ENCODE measurements around the gene CIAPIN1. TPM values are rescaled to one million over a fixed set of nuclear protein-coding genes. Genes with fewer than 3 reads are reported as not detected.

Gene CIAPIN1
- total RNA-seq, 2 experiments from 2014 or later, result 29.5 to 31.0 TPM

DNA sequence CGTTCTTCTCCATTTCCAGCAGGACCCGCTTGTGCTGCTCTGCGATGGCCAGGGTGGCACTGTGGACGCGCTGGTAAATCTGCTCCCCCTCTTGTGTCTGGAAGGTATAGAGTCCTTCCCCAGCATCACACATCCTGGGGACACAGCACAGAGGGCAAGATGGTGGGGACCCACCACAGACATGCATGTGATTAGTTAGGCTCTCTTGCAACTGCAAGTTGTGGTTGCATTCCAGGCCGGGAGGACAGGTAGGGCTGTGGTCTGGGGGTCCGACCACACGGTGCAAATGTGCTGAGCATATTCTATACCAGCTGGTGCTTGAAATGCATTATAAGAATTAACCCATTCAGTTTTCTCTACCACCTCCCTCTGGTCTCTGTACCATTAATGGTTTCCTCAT is 26.7 kb upstream of the CIAPIN1 start:
- Mint-ChIP-seq H3K4me3 (no peak overlapping the region), H3K27ac (no peak overlapping the region), H3K27me3 (ENCODE audit: low read depth) (no peaks in the 10 kb centered on the region), H3K4me1 (ENCODE audit: low read depth) (peaks cover 19% of the 10 kb centered on the region), H3K9me3 (no peaks in the 10 kb centered on the region), H3K36me3 (ENCODE audit: low read depth) (peaks cover 8% of the 10 kb centered on the region)
- CTCF ChIA-PET, result interaction anchor here (0.6 to 6.0 kb wide), 5 partner anchors 10 to 389 kb away, joined by 3 to 71 read pairs (median 5); partner anchors contain the start of gene POLR2C
- intact Hi-C loops (cut with micrococcal nuclease), result loop anchor here (2.0 kb wide), 2 partner anchors 27 to 117 kb away; no protein-coding TSS in a partner anchor
- no peak for DNase-seq

- Mint-ChIP-seq H3K4me1 (ENCODE audit: low read depth) (peaks cover 16% of the 10 kb centered on the region), H3K9me3 (no peaks in the 10 kb centered on the region), H3K4me3 (no peak overlapping the region), H3K27ac (no peak overlapping the region), H3K36me3 (ENCODE audit: low read depth) (peaks cover 10% of the 10 kb centered on the region), H3K27me3 (ENCODE audit: low read depth) (no peaks in the 10 kb centered on the region)
- CTCF ChIA-PET, result interaction anchor here (0.5 to 6.0 kb wide), 4 partner anchors 11 to 389 kb away, joined by 3 to 71 read pairs (median 20); partner anchors contain the start of gene POLR2C
- no peak for DNase-seq
- intact Hi-C loops (cut with micrococcal nuclease), result no loop called here
Observed at GRCh38 chr16:57473176-57473840, 26.1 kb upstream of the CIAPIN1 start.

- DNase-seq, result no peak
- no peaks in the 10 kb centered on the region for H3K9me3 Mint-ChIP-seq
- CTCF ChIA-PET, result interaction anchor here (5.6 to 6.0 kb wide), 2 partner anchors 10 to 46 kb away, joined by 37 to 71 read pairs; partner anchors contain the start of gene POLR2C
- H3K27ac Mint-ChIP-seq, result no peak overlapping the region
- H3K4me3 Mint-ChIP-seq, result no peak overlapping the region
- peaks cover 16% of the 10 kb centered on the region for H3K4me1 Mint-ChIP-seq (ENCODE audit: low read depth)
- intact Hi-C loops (cut with micrococcal nuclease), result no loop called here
- peaks cover 12% of the 10 kb centered on the region for H3K36me3 Mint-ChIP-seq (ENCODE audit: low read depth)
- no peaks in the 10 kb centered on the region for H3K27me3 Mint-ChIP-seq (ENCODE audit: low read depth)
Observed at GRCh38 chr16:57472665-57473060, 25.5 kb upstream of the CIAPIN1 start.

DNA sequence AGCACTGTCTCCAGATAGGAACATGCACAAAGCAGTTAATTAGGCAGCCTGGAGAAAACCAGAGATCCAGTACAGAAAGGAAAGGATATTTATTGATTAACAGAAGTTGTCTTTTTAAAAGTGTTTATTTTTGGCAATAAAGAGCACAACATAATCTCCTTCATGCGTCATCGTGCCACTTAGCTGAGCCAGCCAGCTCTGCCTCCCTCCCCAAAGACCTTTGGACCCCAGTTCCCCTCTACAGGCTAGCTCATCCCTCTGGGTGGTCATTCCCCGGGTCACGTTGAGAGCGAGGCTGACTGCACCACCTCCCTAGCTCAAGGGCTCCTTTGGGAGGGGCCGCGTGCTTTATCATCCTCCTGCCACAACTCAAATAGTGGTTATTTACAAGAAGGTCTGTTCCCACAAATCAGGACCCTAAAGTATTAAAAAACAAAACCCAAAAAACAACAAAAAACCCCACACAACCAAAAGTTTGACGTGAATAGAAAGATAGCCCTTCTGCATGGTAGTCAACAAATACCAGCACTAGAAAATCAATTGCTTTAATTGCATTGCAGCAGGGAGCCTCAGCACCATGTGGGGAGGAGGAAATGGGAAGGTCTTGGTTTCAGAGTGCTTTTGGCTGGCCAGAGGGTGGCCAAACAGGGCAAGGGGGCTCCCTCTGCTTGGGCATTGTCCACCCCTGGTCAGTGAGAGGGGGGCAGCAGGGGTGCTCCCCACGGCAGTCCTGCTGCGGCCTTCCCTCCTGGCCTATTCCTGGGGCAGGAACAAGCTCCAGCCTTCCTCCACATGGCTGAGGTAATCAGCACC is 24.9 kb upstream of the CIAPIN1 start:
- no peaks in the 10 kb centered on the region for H3K9me3 Mint-ChIP-seq
- intact Hi-C loops (cut with micrococcal nuclease), result no loop called here
- H3K4me1 Mint-ChIP-seq (ENCODE audit: low read depth), result peaks cover 16% of the 10 kb centered on the region
- no peaks in the 10 kb centered on the region for H3K27me3 Mint-ChIP-seq (ENCODE audit: low read depth)
- CTCF ChIA-PET, result interaction anchor here (1.1 to 6.0 kb wide), 3 partner anchors 10 to 53 kb away, joined by 3 to 71 read pairs (median 37); partner anchors contain the start of gene POLR2C
- no peak overlapping the region for H3K4me3 Mint-ChIP-seq
- DNase-seq, result no peak
- H3K36me3 Mint-ChIP-seq (ENCODE audit: low read depth), result peaks cover 12% of the 10 kb centered on the region
- peak overlapping the region; percentile 56 for H3K27ac Mint-ChIP-seq

GRCh38 chr16:57471209-57471608 is 24.0 kb upstream of the CIAPIN1 start:
- H3K4me3 Mint-ChIP-seq, result no peak overlapping the region
- H3K36me3 Mint-ChIP-seq (ENCODE audit: low read depth), result peaks cover 14% of the 10 kb centered on the region
- peaks cover 12% of the 10 kb centered on the region for H3K4me1 Mint-ChIP-seq (ENCODE audit: low read depth)
- intact Hi-C loops (cut with micrococcal nuclease), result no loop called here
- CTCF ChIA-PET, result interaction anchor here (0.8 to 5.6 kb wide), 3 partner anchors 9 to 52 kb away, joined by 3 to 37 read pairs (median 3); partner anchors contain the start of gene POLR2C
- no peak overlapping the region for H3K27ac Mint-ChIP-seq
- H3K9me3 Mint-ChIP-seq, result no peaks in the 10 kb centered on the region
- no peak for DNase-seq
- H3K27me3 Mint-ChIP-seq (ENCODE audit: low read depth), result no peaks in the 10 kb centered on the region

GRCh38 chr16:57470711-57471110 is 23.5 kb upstream of the CIAPIN1 start:
- Mint-ChIP-seq H3K4me3 (no peak overlapping the region), H3K27me3 (ENCODE audit: low read depth) (no peaks in the 10 kb centered on the region), H3K4me1 (ENCODE audit: low read depth) (peaks cover 12% of the 10 kb centered on the region), H3K36me3 (ENCODE audit: low read depth) (peaks cover 15% of the 10 kb centered on the region), H3K9me3 (no peaks in the 10 kb centered on the region), H3K27ac (no peak overlapping the region)
- CTCF ChIA-PET, result interaction anchor here (0.8 kb wide), 1 partner anchor 49 kb away, joined by 3 read pairs; no protein-coding TSS in a partner anchor
- intact Hi-C loops (cut with micrococcal nuclease), result no loop called here
- DNase-seq, result no peak

- intact Hi-C loops (cut with micrococcal nuclease), result loop anchor here (10.0 kb wide), 1 partner anchor 535 kb away; the partner anchor contains the start of genes USB1 and ZNF319
- Mint-ChIP-seq H3K27me3 (ENCODE audit: low read depth) (no peaks in the 10 kb centered on the region), H3K9me3 (no peaks in the 10 kb centered on the region), H3K36me3 (ENCODE audit: low read depth) (peaks cover 17% of the 10 kb centered on the region), H3K4me3 (no peak overlapping the region), H3K4me1 (ENCODE audit: low read depth) (peaks cover 10% of the 10 kb centered on the region), H3K27ac (no peak overlapping the region)
- DNase-seq, result no peak
- CTCF ChIA-PET, result no interaction called here
Observed at GRCh38 chr16:57469917-57470470, 22.8 kb upstream of the CIAPIN1 start.

- H3K27ac Mint-ChIP-seq, result no peak overlapping the region
Observed at GRCh38 chr16:57469046-57469445, 21.9 kb upstream of the CIAPIN1 start.

DNA sequence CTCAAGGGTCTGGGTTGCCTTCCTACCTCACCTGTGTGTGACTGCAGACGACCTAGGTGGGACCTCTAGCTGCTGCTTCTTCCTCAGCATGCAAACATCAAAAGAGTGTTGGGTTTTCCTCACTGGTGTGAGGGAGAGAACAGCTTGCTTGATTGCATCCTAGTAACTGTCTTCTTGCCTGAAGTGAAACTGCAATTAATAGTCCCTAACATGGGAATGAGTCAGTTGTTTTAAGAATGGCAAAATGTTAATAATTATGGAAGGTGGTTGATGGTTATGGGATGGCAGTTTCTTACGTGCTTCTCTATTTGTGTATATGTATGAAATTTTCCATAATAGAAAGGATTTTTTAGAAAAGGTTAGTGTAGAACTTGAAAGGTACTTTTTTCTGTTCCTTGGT is 21.2 kb upstream of the CIAPIN1 start:
- Mint-ChIP-seq H3K36me3 (ENCODE audit: low read depth) (peaks cover 23% of the 10 kb centered on the region), H3K9me3 (no peaks in the 10 kb centered on the region), H3K27ac (no peak overlapping the region), H3K4me1 (ENCODE audit: low read depth) (peaks cover 25% of the 10 kb centered on the region), H3K4me3 (no peak overlapping the region), H3K27me3 (ENCODE audit: low read depth) (no peaks in the 10 kb centered on the region)
- CTCF ChIA-PET, result interaction anchor here (0.6 to 0.7 kb wide), 2 partner anchors 8 to 64 kb away, joined by 3 to 6 read pairs; no protein-coding TSS in a partner anchor
- intact Hi-C loops (cut with micrococcal nuclease), result loop anchor here (10.0 kb wide), 1 partner anchor 536 kb away; the partner anchor contains the start of genes USB1 and ZNF319
- no peak for DNase-seq

More at GRCh38 chr16:57469046-57469445, 21.9 kb upstream of the CIAPIN1 start:
- Mint-ChIP-seq H3K4me1 (ENCODE audit: low read depth) (peaks cover 18% of the 10 kb centered on the region), H3K27me3 (ENCODE audit: low read depth) (no peaks in the 10 kb centered on the region), H3K4me3 (no peak overlapping the region), H3K9me3 (no peaks in the 10 kb centered on the region), H3K36me3 (ENCODE audit: low read depth) (peaks cover 21% of the 10 kb centered on the region)
- CTCF ChIA-PET, result no interaction called here
- no peak for DNase-seq
- intact Hi-C loops (cut with micrococcal nuclease), result loop anchor here (10.0 kb wide), 1 partner anchor 536 kb away; the partner anchor contains the start of genes USB1 and ZNF319

DNA sequence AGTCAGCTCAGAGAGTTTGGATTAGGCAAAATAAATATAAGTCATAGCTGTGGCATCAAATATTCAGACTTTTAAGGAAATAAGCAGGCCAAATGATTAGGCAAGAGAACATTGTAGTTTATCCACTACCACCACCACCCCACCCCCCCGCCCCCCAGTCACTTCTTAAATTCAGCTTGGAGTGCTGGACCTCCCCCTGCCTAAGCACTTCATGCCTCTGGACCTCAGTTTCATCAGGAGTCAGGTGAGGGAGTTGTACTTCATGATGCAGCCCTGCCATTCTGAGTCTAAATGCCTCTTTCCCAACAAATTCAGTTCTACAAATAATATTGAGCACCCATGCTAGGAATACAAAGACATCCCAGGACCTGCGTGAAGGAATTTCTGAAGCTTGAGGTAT is 17.3 kb upstream of the CIAPIN1 start:
- CTCF ChIA-PET, result interaction anchor here (1.0 to 7.8 kb wide), 5 partner anchors 9 to 57 kb away, joined by 3 to 63 read pairs (median 4); partner anchors contain the start of genes CIAPIN1 and COQ9
- no peak for DNase-seq
- no peak overlapping the region for H3K4me3 Mint-ChIP-seq
- no peak overlapping the region for H3K27ac Mint-ChIP-seq
- peaks cover 30% of the 10 kb centered on the region for H3K4me1 Mint-ChIP-seq (ENCODE audit: low read depth)
- peaks cover 16% of the 10 kb centered on the region for H3K36me3 Mint-ChIP-seq (ENCODE audit: low read depth)
- H3K27me3 Mint-ChIP-seq (ENCODE audit: low read depth), result no peaks in the 10 kb centered on the region
- no peaks in the 10 kb centered on the region for H3K9me3 Mint-ChIP-seq
- intact Hi-C loops (cut with micrococcal nuclease), result loop anchor here (5.0 to 10.0 kb wide), 2 partner anchors 273 to 540 kb away; partner anchors contain the start of genes KATNB1, USB1 and ZNF319

GRCh38 chr16:57462978-57463362 is 15.8 kb upstream of the CIAPIN1 start:
- intact Hi-C loops (cut with micrococcal nuclease), result loop anchor here (1.0 to 10.0 kb wide), 7 partner anchors 16 to 542 kb away; partner anchors contain the start of genes CIAPIN1, COQ9, DOK4 and KATNB1
- Mint-ChIP-seq H3K36me3 (ENCODE audit: low read depth) (peaks cover 12% of the 10 kb centered on the region), H3K9me3 (no peaks in the 10 kb centered on the region), H3K27ac (peak overlapping the region; percentile 99), H3K27me3 (ENCODE audit: low read depth) (no peaks in the 10 kb centered on the region), H3K4me1 (ENCODE audit: low read depth) (peaks cover 30% of the 10 kb centered on the region), H3K4me3 (peak overlapping the region; percentile 100)
- CTCF ChIA-PET, result interaction anchor here (0.7 to 7.8 kb wide), 13 partner anchors 11 to 329 kb away, joined by 3 to 63 read pairs (median 4); partner anchors contain the start of genes CIAPIN1 and COQ9
- no peak for DNase-seq

Data from activated naive CD4-positive, alpha-beta T cell treated with anti-CD3 and anti-CD28 coated beads for 36 hours (primary cell).